Ureter (tissue), 1 donor: Measurements from ENCODE around the gene NBPF10. TPM values are rescaled to one million over a fixed set of nuclear protein-coding genes. Genes with fewer than 3 reads are reported as not detected.
A peak's percentile ranks its signal among the peaks of the same experiment; 100 is the strongest.
"Not testable (repeated sequence)": the region's sequence is repeated elsewhere in the genome, so short reads cannot be mapped to it uniquely, and the experiment has no call there.

ENCODE experiments used
- DNase-seq: peaks from one replicate; pipeline ENCODE4 v3.0.0-alpha.2; 2020; ENCODE audit warnings: low spot score
- total RNA-seq: library from RNA; stranded (reverse); gene quantifications from one replicate; pipeline ENCODE4 v1.2.4, GENCODE V29; 2023
- donor health status: DM: yes; HTN: yes; CAD: no.

Gene NBPF10, protein sequence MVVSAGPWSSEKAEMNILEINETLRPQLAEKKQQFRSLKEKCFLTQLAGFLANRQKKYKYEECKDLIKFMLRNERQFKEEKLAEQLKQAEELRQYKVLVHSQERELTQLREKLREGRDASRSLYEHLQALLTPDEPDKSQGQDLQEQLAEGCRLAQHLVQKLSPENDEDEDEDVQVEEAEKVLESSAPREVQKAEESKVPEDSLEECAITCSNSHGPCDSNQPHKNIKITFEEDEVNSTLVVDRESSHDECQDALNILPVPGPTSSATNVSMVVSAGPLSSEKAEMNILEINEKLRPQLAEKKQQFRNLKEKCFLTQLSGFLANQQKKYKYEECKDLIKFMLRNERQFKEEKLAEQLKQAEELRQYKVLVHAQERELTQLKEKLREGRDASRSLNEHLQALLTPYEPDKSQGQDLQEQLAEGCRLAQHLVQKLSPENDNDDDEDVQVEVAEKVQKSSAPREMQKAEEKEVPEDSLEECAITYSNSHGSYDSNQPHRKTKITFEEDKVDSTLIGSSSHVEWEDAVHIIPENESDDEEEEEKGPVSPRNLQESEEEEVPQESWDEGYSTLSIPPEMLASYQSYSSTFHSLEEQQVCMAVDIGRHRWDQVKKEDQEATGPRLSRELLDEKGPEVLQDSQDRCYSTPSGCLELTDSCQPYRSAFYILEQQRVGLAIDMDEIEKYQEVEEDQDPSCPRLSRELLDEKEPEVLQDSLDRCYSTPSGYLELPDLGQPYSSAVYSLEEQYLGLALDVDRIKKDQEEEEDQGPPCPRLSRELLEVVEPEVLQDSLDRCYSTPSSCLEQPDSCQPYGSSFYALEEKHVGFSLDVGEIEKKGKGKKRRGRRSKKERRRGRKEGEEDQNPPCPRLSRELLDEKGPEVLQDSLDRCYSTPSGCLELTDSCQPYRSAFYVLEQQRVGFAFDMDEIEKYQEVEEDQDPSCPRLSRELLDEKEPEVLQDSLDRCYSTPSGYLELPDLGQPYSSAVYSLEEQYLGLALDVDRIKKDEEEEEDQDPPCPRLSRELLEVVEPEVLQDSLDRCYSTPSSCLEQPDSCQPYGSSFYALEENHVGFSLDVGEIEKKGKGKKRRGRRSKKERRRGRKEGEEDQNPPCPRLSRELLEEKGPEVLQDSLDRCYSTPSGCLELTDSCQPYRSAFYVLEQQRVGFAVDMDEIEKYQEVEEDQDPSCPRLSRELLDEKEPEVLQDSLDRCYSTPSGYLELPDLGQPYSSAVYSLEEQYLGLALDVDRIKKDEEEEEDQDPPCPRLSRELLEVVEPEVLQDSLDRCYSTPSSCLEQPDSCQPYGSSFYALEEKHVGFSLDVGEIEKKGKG (N-terminal part only)
- total RNA-seq = 4.2 TPM

DNA sequence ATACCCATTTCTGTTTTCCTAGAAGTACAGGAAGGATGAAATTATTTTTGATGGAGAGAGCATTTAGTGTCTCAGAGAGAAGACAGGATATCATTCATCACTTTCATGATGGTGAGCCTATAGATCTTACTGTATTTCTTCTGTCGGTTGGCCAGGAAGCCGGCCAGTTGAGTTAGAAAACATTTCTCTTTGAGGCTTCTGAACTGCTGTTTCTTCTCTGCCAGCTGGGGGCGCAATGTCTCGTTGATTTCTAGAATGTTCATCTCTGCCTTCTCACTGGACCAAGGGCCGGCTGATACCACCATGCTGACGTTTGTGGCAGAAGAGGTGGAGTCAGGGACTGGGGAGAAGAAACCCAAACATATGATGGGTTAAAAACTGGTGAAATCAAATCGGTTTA is at the start of gene NBPF10:
TSS of gene NBPF10 (minus strand) at position 340 of the 400 bp plus-strand sequence. CDS start at position 305, 35 bp downstream.
- not testable (repeated sequence) for DNase-seq

DNA sequence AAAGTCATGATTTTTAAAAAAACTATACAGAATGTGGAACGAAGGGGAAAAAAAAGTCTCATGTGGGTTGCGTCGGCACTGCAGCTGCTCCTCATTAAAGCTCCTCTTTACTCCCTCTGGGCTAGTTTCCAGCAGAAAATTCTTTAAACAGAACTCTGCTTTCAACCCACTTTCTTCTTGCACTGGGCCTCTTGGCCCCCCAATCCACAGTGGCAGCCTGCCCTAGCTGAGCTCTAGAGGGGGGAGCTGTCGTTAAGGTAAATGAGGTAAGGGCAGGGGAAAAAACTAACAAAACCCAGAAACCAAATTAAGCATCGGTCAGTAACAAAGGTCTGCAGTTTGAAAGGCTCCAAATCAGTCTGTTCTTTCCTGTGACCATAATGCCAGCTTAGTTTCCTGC is 29.9 kb upstream of the NBPF10 start:
- DNase-seq = peak; percentile 42

DNA sequence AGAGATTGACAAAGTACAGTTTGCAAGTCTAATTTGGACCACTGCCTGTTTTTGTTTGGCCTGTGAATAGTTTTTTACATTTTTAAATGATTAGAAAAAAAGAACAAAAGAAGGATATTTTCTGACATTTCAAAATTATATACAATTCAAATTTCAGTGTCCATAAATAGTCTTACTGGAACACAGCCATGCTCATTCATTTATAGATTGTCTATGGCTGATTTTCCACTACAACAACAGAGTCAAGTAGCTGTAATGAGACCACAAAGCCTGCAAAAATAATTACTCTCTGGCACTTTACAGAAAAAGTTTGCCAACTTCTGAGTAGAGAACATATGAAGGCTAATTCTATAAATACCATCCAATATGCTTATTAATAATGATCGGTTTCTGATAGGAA is 23.1 kb upstream of the NBPF10 start:
- not testable (repeated sequence) for DNase-seq

DNA sequence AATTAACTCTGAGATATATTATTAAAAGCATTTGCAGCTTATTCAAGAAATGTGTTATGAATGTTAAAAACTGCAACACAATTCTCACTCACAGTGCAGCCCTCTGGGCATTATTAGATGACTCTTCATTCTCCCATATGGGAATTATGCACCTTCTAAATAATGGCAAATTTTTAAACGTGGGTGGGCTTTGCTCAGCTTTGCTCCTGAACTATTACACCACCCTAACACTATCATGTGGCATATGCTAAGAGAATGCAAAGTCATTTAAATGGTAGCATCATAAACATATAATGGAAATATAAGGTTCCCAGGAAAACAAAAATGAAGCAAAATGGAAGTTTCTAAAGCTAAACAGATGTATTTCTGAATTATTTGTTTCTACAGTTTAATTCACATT is 22.7 kb upstream of the NBPF10 start:
- DNase-seq = not testable (repeated sequence)

Other genes with a start within 250 kb of the NBPF10 start
- 19.2 TPM for gene ITGA10, start 234.8 kb downstream of the NBPF10 start, total RNA-seq
- 44.2 TPM for gene PEX11B, start 226.1 kb downstream of the NBPF10 start, total RNA-seq
- gene RBM8A, start 217.3 kb downstream of the NBPF10 start, total RNA-seq = 141 TPM
- 24.7 TPM for gene LIX1L, start 186.8 kb downstream of the NBPF10 start, total RNA-seq
- 0.47 TPM for gene ANKRD34A, start 180.2 kb downstream of the NBPF10 start, total RNA-seq
- gene POLR3GL, start 180.1 kb downstream of the NBPF10 start, total RNA-seq = 21.0 TPM
- gene TXNIP, start 148.2 kb downstream of the NBPF10 start, total RNA-seq = 744 TPM
- not detected for gene HJV, start 123.1 kb downstream of the NBPF10 start, total RNA-seq
- gene NOTCH2NLA, start 84.2 kb upstream of the NBPF10 start, total RNA-seq = 50.7 TPM